Measurements from ENCODE around the gene NCAM1. TPM values are rescaled to one million over a fixed set of nuclear protein-coding genes. Genes with fewer than 3 reads are reported as not detected.

Gene NCAM1
- total and polyA plus RNA-seq, 2 of the 13 experiments (the other 11 are each of a cell fraction or from before 2014, with no cell fraction given), result 0.05 TPM; not detected in 1

DNA sequence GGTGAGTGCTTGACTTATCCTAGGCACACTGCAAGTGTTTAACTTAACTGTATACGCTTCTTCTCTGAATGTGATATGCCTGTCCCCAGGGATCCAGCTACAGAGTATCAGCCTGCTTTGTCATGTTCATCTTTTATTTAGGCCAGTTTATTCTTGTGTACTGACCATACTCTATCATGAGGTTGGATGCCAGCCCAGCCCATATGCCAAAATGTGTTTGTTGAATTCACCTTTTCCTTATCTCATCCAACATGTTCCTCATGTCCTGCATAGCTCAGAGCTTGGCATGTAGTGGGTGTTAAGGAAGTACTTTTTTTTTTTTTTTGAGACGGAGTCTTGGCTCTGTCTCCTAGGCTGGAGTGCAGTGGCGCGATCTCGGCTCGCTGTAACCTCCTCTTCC lies 116.2 kb downstream of the NCAM1 start:
- 20% methylated on average over 6 of the region's 6 CpGs for WGBS (ENCODE audit: low lambda C conversion rate)
- FAIRE-seq (no peak), DNase-seq (ENCODE audit: low spot score) (no peak), ATAC-seq (no peak)
- H4K20me1 ChIP-seq (ENCODE audit: insufficient read depth, low read length), result no peaks in the 10 kb centered on the region
- H3K4me1 ChIP-seq (ENCODE audit: insufficient read depth, low read length), result no peaks in the 10 kb centered on the region
- H3K79me2 ChIP-seq (ENCODE audit: insufficient read depth, low read length), result no peaks in the 10 kb centered on the region
- intact Hi-C loops (cut with micrococcal nuclease; ENCODE audit: unreplicated experiment) (no loop called here), in situ Hi-C loops (cut with HindIII; ENCODE audit: extremely low pct_ligation_motif_present, low pct_unique_long_range_greater_than_20kb) (no loop called here)
- CTCF ChIA-PET (ENCODE audit: low intra/inter-chr PET ratio, low total read pairs), result no interaction called here
- no peak overlapping the region for H3K4me2 ChIP-seq (ENCODE audit: low read depth, low read length)
- no TSS peak for BruUV-seq (replicated peaks)
- no peak overlapping the region for H3K9ac ChIP-seq (ENCODE audit: insufficient read depth, low read depth, low read length)
- no peaks in the 10 kb centered on the region for H3K36me3 ChIP-seq (replicated peaks in 1 of 2; ENCODE audit: control insufficient read depth in 1 of 2, insufficient read depth in 2 of 2, low read length in 2 of 2)
- POLR2A ChIA-PET, result no interaction called here
- no peak overlapping the region for H3K4me3 ChIP-seq (replicated peaks in 1 of 3; ENCODE audit: insufficient read depth in 1 of 3, low read depth in 2 of 3, low read length in 3 of 3)
- H3K27me3 ChIP-seq (ENCODE audit: control insufficient read depth in 1 of 2, insufficient read depth in 2 of 2, low read length in 2 of 2), result peaks cover 0 to 4% of the 10 kb centered on the region in 2 experiments; a peak in 2 of 5 replicates
- H2AFZ ChIP-seq (ENCODE audit: low read length), result no peak overlapping the region
- H3K9me3 ChIP-seq (ENCODE audit: low read length), result no peaks in the 10 kb centered on the region
- TF ChIP-seq ZBTB3 (CRISPR knock-in tag; IDR thresholded peaks at IDR 0.05; ENCODE audit: borderline replicate concordance, low read depth) (no peak), ZNF777 (CRISPR knock-in tag; IDR thresholded peaks at IDR 0.05) (no peak), SKI (IDR thresholded peaks at IDR 0.05; ENCODE audit: partially characterized antibody) (no peak), MAFG (CRISPR knock-in tag; IDR thresholded peaks at IDR 0.05) (no peak), TAF15 (IDR thresholded peaks at IDR 0.05; ENCODE audit: low read depth, low read length, poor library complexity, severe bottlenecking) (no peak), HOXD1 (CRISPR knock-in tag; IDR thresholded peaks at IDR 0.05) (no peak), DMAP1 (CRISPR knock-in tag; IDR thresholded peaks at IDR 0.05) (no peak)
- TF ChIP-seq, protein P1, sequence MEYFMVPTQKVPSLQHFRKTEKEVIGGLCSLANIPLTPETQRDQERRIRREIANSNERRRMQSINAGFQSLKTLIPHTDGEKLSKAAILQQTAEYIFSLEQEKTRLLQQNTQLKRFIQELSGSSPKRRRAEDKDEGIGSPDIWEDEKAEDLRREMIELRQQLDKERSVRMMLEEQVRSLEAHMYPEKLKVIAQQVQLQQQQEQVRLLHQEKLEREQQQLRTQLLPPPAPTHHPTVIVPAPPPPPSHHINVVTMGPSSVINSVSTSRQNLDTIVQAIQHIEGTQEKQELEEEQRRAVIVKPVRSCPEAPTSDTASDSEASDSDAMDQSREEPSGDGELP (IDR thresholded peaks at IDR 0.05; ENCODE audit: borderline replicate concordance, low read depth), result no peak
- TF ChIP-seq, protein P2, sequence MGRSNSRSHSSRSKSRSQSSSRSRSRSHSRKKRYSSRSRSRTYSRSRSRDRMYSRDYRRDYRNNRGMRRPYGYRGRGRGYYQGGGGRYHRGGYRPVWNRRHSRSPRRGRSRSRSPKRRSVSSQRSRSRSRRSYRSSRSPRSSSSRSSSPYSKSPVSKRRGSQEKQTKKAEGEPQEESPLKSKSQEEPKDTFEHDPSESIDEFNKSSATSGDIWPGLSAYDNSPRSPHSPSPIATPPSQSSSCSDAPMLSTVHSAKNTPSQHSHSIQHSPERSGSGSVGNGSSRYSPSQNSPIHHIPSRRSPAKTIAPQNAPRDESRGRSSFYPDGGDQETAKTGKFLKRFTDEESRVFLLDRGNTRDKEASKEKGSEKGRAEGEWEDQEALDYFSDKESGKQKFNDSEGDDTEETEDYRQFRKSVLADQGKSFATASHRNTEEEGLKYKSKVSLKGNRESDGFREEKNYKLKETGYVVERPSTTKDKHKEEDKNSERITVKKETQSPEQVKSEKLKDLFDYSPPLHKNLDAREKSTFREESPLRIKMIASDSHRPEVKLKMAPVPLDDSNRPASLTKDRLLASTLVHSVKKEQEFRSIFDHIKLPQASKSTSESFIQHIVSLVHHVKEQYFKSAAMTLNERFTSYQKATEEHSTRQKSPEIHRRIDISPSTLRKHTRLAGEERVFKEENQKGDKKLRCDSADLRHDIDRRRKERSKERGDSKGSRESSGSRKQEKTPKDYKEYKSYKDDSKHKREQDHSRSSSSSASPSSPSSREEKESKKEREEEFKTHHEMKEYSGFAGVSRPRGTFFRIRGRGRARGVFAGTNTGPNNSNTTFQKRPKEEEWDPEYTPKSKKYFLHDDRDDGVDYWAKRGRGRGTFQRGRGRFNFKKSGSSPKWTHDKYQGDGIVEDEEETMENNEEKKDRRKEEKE (IDR thresholded peaks at IDR 0.05), result no peak
- TF ChIP-seq, protein P3, sequence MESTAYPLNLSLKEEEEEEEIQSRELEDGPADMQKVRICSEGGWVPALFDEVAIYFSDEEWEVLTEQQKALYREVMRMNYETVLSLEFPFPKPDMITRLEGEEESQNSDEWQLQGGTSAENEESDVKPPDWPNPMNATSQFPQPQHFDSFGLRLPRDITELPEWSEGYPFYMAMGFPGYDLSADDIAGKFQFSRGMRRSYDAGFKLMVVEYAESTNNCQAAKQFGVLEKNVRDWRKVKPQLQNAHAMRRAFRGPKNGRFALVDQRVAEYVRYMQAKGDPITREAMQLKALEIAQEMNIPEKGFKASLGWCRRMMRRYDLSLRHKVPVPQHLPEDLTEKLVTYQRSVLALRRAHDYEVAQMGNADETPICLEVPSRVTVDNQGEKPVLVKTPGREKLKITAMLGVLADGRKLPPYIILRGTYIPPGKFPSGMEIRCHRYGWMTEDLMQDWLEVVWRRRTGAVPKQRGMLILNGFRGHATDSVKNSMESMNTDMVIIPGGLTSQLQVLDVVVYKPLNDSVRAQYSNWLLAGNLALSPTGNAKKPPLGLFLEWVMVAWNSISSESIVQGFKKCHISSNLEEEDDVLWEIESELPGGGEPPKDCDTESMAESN (CRISPR knock-in tag; conservative IDR thresholded peaks at IDR 0.05), result no peak
- no peak overlapping the region for H3K27ac ChIP-seq (ENCODE audit: extremely low read length, insufficient read depth, low read length)
